ENCODE data around the gene CD151.
A peak's percentile ranks its signal among the peaks of the same experiment; 100 is the strongest.

CD151 gene

DNA sequence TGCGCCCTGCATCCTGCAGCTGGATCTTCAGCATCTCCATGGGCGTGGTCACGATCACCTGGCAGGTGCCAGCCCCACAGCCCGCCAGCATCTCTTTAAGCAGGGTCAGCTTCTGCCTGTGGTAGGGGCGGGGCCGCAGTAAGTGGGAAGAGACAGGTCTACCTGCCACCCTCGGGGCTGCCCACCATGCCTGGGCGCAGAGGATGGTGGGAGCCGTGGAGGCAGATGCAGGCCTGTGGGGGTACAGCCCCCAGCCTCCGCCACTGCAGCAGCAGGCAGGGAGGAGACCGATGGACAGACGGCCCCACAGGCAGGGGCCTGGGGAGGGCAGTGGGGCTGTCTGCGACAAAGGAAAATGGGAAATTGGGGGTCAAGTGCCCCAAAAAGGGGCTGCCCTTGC is 39.9 kb upstream of the CD151 start:
- no peaks in the 10 kb centered on the region for H3K4me1 ChIP-seq (ENCODE audit: control insufficient read depth, low read depth, low read length)
- no peak overlapping the region for H3K4me2 ChIP-seq (ENCODE audit: low read length)
- no CpG with 5 or more reads among the region's 13 CpGs for WGBS (ENCODE audit: extremely low coverage, insufficient coverage, low lambda C conversion rate)

DNA sequence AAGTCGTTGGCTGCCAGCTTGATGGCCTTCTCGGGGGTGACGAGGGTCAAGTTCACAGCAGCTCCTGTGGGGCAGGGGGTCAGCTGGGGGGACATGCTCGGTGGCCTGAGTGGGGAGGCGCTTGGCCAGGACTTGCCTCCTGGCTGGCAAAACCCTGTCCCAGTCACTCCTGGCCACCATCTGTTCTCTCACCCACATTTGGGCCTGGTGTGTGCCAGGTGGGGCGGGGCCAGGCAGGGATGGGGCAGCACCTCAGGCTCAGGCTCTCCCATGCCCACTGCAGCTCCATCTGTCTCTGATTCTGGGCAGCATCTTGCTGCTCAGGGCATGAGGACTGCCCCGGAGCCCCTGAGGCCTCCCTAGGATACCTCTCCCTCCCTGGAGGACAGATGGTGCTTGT is 39.2 kb upstream of the CD151 start:
- H3K27ac ChIP-seq (ENCODE audit: low read depth, low read length) = no peak overlapping the region
- no peak overlapping the region for H2AK5ac ChIP-seq (ENCODE audit: low read length)
- no CpG with 5 or more reads among the region's 7 CpGs for WGBS (ENCODE audit: extremely low coverage, insufficient coverage, low lambda C conversion rate)
- no peak overlapping the region for H4K8ac ChIP-seq (ENCODE audit: low read depth, low read length)
- H3K4me1 ChIP-seq (ENCODE audit: control insufficient read depth, low read depth, low read length) = no peaks in the 10 kb centered on the region
- H4K5ac ChIP-seq (ENCODE audit: low read length) = no peak overlapping the region
- H3K9ac ChIP-seq (ENCODE audit: low read length) = no peak overlapping the region
- H2BK15ac ChIP-seq (replicated peaks; ENCODE audit: low read depth) = no peak overlapping the region
- H3K56ac ChIP-seq (ENCODE audit: low read length) = no peak overlapping the region
- H3K27me3 ChIP-seq (ENCODE audit: insufficient read depth, low read length, poor library complexity) = no peaks in the 10 kb centered on the region
- H3K4me3 ChIP-seq (ENCODE audit: low read length) = no peak overlapping the region
- H3K79me2 ChIP-seq (ENCODE audit: control insufficient read depth, insufficient read depth, low read length) = peaks cover 3% of the 10 kb centered on the region
- H3K79me1 ChIP-seq (ENCODE audit: low read length) = peaks cover 4% of the 10 kb centered on the region
- H3K4me2 ChIP-seq (ENCODE audit: low read length) = no peak overlapping the region
- H3K36me3 ChIP-seq (ENCODE audit: control insufficient read depth, insufficient read depth, low read length) = no peaks in the 10 kb centered on the region
- H3K23ac ChIP-seq (ENCODE audit: low read length) = no peak overlapping the region
- no peak for DNase-seq
- no peak overlapping the region for H2BK120ac ChIP-seq (ENCODE audit: low read depth, low read length)
- H3K4ac ChIP-seq (ENCODE audit: low read depth, low read length) = no peak overlapping the region
- H3K18ac ChIP-seq (ENCODE audit: low read length) = no peak overlapping the region
- no peak overlapping the region for H2BK5ac ChIP-seq (ENCODE audit: low read length)

More for the DNA sequence above, 39.9 kb upstream of the CD151 start:
- no peak overlapping the region for H3K56ac ChIP-seq (ENCODE audit: low read length)
- H3K18ac ChIP-seq (ENCODE audit: low read length) = no peak overlapping the region
- H4K8ac ChIP-seq (ENCODE audit: low read depth, low read length) = no peak overlapping the region
- no peak overlapping the region for H4K5ac ChIP-seq (ENCODE audit: low read length)
- peaks cover 3% of the 10 kb centered on the region for H3K79me2 ChIP-seq (ENCODE audit: control insufficient read depth, insufficient read depth, low read length)
- H3K27ac ChIP-seq (ENCODE audit: low read depth, low read length) = no peak overlapping the region
- no peak overlapping the region for H3K9ac ChIP-seq (ENCODE audit: low read length)
- DNase-seq = no peak
- H3K36me3 ChIP-seq (ENCODE audit: control insufficient read depth, insufficient read depth, low read length) = no peaks in the 10 kb centered on the region
- H2BK15ac ChIP-seq (replicated peaks; ENCODE audit: low read depth) = no peak overlapping the region
- no peak overlapping the region for H2AK5ac ChIP-seq (ENCODE audit: low read length)
- H2BK5ac ChIP-seq (ENCODE audit: low read length) = no peak overlapping the region
- peaks cover 4% of the 10 kb centered on the region for H3K79me1 ChIP-seq (ENCODE audit: low read length)
- H3K23ac ChIP-seq (ENCODE audit: low read length) = no peak overlapping the region
- H2BK120ac ChIP-seq (ENCODE audit: low read depth, low read length) = no peak overlapping the region
- no peaks in the 10 kb centered on the region for H3K27me3 ChIP-seq (ENCODE audit: insufficient read depth, low read length, poor library complexity)
- H3K4ac ChIP-seq (ENCODE audit: low read depth, low read length) = no peak overlapping the region
- no peak overlapping the region for H3K4me3 ChIP-seq (ENCODE audit: low read length)

DNA sequence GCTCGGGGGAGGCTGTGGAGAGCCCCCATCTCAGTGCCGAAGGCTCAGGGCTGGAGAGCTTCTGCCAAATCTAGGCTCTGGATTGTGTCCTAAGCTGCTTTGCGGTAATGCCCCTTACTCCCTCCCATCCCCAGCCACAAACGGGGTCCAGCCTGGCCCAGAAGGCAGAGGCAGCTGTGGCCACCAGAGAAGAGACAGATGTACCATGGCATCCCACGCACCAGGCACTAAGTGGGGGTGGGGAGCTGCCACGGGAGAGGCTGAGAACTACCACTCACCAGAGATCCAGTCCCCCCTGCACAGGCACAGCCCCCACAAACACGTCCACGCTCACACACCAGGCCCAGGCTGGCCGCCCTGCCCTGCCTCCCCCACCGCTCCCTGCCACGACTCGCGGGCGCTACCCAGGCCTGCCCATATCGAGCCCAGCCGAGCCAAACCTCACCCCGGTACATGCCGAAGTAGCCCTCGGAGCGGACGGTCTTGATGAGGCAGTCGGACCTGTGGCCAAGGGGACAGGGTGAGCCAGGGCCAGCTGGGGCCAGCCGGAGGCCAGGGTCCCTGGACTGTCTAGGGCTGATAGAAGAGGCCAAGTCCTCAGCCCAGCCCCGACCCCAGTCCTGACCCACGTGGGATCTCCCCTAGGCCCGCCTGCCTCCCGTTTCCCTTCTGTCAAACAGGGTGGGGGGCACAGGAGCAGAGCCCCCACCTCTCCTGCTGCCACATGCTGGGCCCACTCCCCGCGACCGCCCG is 38.6 kb upstream of the CD151 start:
- Histone ChIP-seq H3K4me1 (ENCODE audit: control insufficient read depth, low read depth, low read length) (no peaks in the 10 kb centered on the region), H2AK5ac (ENCODE audit: low read length) (no peak overlapping the region), H3K4ac (ENCODE audit: low read depth, low read length) (no peak overlapping the region), H3K36me3 (ENCODE audit: control insufficient read depth, insufficient read depth, low read length) (no peaks in the 10 kb centered on the region), H4K5ac (ENCODE audit: low read length) (no peak overlapping the region), H3K79me2 (ENCODE audit: control insufficient read depth, insufficient read depth, low read length) (peaks cover 3% of the 10 kb centered on the region), H3K27ac (ENCODE audit: low read depth, low read length) (no peak overlapping the region), H3K9ac (ENCODE audit: low read length) (no peak overlapping the region), H3K18ac (ENCODE audit: low read length) (no peak overlapping the region), H3K4me2 (ENCODE audit: low read length) (no peak overlapping the region), H3K56ac (ENCODE audit: low read length) (no peak overlapping the region), H2BK5ac (ENCODE audit: low read length) (no peak overlapping the region), H2BK15ac (replicated peaks; ENCODE audit: low read depth) (no peak overlapping the region), H3K23ac (ENCODE audit: low read length) (no peak overlapping the region), H3K27me3 (ENCODE audit: insufficient read depth, low read length, poor library complexity) (no peaks in the 10 kb centered on the region), H3K4me3 (ENCODE audit: low read length) (no peak overlapping the region), H2BK120ac (ENCODE audit: low read depth, low read length) (no peak overlapping the region), H3K79me1 (ENCODE audit: low read length) (peaks cover 4% of the 10 kb centered on the region), H4K8ac (ENCODE audit: low read depth, low read length) (no peak overlapping the region)
- WGBS (ENCODE audit: extremely low coverage, insufficient coverage, low lambda C conversion rate) = no CpG with 5 or more reads among the region's 31 CpGs
- DNase-seq = no peak

GRCh38 chr11:794766-795633 is 37.8 kb upstream of the CD151 start:
- H3K23ac ChIP-seq (ENCODE audit: low read length) = no peak overlapping the region
- H2BK5ac ChIP-seq (ENCODE audit: low read length) = no peak overlapping the region
- H3K4me3 ChIP-seq (ENCODE audit: low read length) = no peak overlapping the region
- H3K36me3 ChIP-seq (ENCODE audit: control insufficient read depth, insufficient read depth, low read length) = no peaks in the 10 kb centered on the region
- H3K27ac ChIP-seq (ENCODE audit: low read depth, low read length) = no peak overlapping the region
- H3K79me1 ChIP-seq (ENCODE audit: low read length) = peaks cover 4% of the 10 kb centered on the region
- DNase-seq = no peak
- H2AK5ac ChIP-seq (ENCODE audit: low read length) = no peak overlapping the region
- H4K5ac ChIP-seq (ENCODE audit: low read length) = no peak overlapping the region
- H3K56ac ChIP-seq (ENCODE audit: low read length) = no peak overlapping the region
- no peak overlapping the region for H3K4me2 ChIP-seq (ENCODE audit: low read length)
- no peak overlapping the region for H3K18ac ChIP-seq (ENCODE audit: low read length)
- H3K9ac ChIP-seq (ENCODE audit: low read length) = no peak overlapping the region
- no peak overlapping the region for H2BK120ac ChIP-seq (ENCODE audit: low read depth, low read length)
- H4K8ac ChIP-seq (ENCODE audit: low read depth, low read length) = no peak overlapping the region
- H2BK15ac ChIP-seq (replicated peaks; ENCODE audit: low read depth) = no peak overlapping the region
- WGBS (ENCODE audit: extremely low coverage, insufficient coverage, low lambda C conversion rate) = no CpG with 5 or more reads among the region's 38 CpGs
- H3K4me1 ChIP-seq (ENCODE audit: control insufficient read depth, low read depth, low read length) = no peaks in the 10 kb centered on the region
- peaks cover 3% of the 10 kb centered on the region for H3K79me2 ChIP-seq (ENCODE audit: control insufficient read depth, insufficient read depth, low read length)
- H3K4ac ChIP-seq (ENCODE audit: low read depth, low read length) = no peak overlapping the region
- H3K27me3 ChIP-seq (ENCODE audit: insufficient read depth, low read length, poor library complexity) = no peaks in the 10 kb centered on the region

DNA sequence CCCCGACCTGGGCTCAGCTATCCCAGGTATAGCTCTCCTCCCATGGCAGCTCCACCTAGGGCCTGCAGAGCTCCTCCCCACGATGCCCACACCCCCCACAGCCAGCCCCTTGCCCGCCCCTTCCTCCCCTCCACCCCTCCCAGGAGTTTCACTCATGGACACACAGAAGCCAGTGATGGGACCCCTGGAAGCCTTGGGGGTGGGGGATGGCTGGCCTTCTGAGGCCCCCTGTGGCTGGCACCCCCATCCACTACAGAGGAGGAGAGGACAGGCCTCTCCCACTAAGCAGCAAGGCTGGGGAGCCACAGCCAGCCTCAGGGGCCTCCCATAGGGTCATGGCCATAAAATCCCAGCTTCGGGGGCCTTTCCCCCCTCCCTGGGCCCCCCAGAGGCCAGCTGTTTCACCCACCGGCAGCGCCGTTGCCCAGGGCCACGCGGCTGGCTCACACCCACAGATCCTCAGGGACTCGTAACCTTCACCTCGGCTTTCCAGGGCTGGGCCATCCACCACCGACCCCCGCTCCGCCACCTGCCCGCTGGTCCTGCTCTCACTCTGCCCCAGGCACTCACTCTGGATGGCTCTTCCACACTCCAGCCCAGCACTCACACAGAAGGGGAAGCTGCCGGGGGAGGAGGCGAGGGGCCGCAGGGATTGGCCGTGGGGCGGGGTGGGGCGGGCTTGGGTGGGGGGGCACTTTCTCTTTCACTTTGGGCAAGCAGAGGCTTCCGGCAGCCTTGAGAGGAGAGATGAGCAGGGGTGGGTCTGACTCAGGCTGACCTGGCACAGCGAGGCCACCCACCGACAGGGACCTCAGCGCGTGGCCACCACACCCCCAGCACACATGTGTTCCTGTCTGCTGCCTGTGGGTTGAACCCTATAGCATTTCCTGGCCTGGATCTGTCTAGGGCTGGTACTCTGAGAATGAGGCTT is 36.9 kb upstream of the CD151 start:
- Histone ChIP-seq H3K4me1 (ENCODE audit: control insufficient read depth, low read depth, low read length) (no peaks in the 10 kb centered on the region), H2BK5ac (ENCODE audit: low read length) (no peak overlapping the region), H4K5ac (ENCODE audit: low read length) (no peak overlapping the region), H2BK120ac (ENCODE audit: low read depth, low read length) (no peak overlapping the region), H2AK5ac (ENCODE audit: low read length) (no peak overlapping the region), H3K18ac (ENCODE audit: low read length) (no peak overlapping the region), H3K4ac (ENCODE audit: low read depth, low read length) (no peak overlapping the region), H2BK15ac (replicated peaks; ENCODE audit: low read depth) (no peak overlapping the region), H3K36me3 (ENCODE audit: control insufficient read depth, insufficient read depth, low read length) (no peaks in the 10 kb centered on the region), H3K27me3 (ENCODE audit: insufficient read depth, low read length, poor library complexity) (no peaks in the 10 kb centered on the region), H3K79me1 (ENCODE audit: low read length) (peaks cover 4% of the 10 kb centered on the region), H3K4me3 (ENCODE audit: low read length) (no peak overlapping the region), H3K56ac (ENCODE audit: low read length) (peak overlapping the region; percentile 56), H3K9ac (ENCODE audit: low read length) (peak overlapping the region; percentile 22), H3K23ac (ENCODE audit: low read length) (no peak overlapping the region), H3K79me2 (ENCODE audit: control insufficient read depth, insufficient read depth, low read length) (peaks cover 3% of the 10 kb centered on the region), H3K27ac (ENCODE audit: low read depth, low read length) (no peak overlapping the region), H4K8ac (ENCODE audit: low read depth, low read length) (no peak overlapping the region), H3K4me2 (ENCODE audit: low read length) (no peak overlapping the region)
- no peak for DNase-seq
- no CpG with 5 or more reads among the region's 26 CpGs for WGBS (ENCODE audit: extremely low coverage, insufficient coverage, low lambda C conversion rate)

Data from mesendoderm (in vitro differentiated cells).